SIG-M5 treated with dmso at 0.1 percent for 504 hours (cell line): ENCODE measurements around the gene FMN2.

Experiments
- DNase-seq: peaks from one replicate; lab custom pipeline; 2025; ENCODE audit not compliant: unreplicated experiment; lab: John Stamatoyannopoulos, UW

FMN2 gene

DNA sequence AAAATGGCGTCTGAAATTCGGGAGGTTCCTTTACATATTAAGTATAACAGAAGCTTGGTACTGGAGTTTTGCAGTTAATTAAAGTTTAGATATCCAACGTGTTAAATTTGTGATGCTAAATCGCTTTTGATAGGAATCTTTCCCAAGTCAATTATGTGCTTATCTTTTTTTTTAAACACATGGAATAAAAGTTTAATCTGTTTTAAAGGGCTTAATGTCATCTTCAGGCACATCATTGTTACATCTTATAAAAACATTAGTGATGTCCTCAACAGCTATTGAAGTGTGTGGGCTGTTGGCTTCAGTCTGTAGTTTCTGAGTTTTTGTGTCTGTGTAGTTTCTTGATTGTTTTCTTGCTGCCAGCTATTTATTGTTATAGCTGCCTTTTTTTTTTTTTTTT lies 5.3 kb downstream of the FMN2 start:
- DNase-seq, result no peak

DNA sequence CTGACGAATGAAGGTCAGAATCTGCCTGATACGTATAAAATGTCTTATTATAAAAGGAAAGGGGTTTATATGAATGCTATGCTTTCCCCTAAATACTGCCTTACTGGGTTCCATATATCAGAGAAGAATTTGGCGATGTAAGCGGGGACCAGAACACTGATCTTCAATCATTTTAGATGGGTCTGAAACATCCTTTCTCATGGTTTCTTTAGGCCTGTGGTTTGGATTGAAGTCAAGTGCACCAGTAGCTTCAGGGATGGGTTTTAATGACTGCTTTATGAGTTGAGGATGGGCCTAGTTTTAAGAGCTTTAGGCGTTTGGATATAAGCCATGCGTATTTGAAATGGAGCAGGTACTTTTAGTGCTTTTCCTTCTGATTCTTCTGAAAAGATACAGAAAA lies 6.9 kb downstream of the FMN2 start:
- no peak for DNase-seq

DNA sequence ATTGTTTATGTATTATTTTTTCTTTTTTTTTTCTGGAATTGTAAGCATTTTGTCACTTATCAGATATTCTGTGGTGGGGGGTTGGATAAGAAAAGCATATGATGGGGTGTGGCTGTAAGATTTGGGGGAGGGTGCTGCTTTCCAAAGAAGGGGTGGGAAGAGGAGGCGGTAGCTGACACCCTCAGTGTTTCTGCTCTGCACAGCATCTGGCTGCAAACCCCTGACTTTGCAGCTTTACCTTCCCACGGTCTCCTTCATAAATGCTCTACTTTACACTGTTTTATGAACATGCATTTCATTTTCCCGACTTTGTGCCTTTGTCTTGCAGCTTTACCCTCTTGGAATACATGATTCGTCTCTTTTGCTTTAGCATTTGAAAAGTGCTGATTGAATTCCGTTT lies 7.6 kb downstream of the FMN2 start:
- DNase-seq, result no peak

DNA sequence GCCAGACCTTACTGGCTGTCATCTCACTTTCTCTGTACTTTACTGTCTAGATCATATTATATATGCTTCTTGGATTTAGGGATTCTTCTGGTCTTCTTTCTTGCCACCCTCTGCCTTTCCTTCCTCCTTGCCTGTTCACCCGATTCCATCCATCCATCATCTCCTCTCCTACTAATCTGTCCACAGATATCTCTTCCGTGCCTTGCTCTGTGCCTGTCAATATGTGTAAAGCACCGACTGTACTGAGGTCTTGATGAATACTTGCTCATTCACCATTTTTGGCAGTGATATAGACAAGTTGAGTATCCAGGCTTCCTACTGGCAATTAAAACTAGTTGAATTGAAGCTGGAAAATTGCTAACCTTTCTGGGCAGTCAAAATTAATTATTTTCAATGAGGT lies 8.1 kb downstream of the FMN2 start:
- DNase-seq, result no peak

DNA sequence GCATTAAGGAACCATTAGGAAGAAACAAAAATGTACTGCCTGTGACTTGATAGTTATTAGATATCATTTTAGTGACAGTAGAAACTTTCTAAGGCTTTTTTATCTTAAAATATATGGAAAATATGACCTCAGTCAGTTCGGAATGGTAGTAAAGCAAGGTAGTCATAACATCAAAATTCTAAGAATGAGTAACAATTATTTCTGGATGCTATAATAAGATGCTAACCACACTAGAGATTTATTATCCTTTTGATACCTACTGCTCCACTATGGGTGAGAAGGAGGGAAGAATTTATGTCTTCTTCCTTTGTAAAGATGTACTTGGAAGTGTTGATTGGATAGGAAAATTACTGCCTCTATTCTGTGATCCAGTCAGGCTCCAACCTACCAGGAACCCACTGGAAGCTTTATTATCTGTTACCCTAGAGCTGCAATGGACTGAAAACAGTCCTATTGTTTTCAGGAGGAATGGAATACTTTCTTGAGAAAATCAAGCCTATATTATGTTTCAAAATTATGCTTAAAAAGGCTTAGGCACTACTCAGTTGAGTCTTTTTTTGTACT lies 8.8 kb downstream of the FMN2 start:
- DNase-seq, result no peak

DNA sequence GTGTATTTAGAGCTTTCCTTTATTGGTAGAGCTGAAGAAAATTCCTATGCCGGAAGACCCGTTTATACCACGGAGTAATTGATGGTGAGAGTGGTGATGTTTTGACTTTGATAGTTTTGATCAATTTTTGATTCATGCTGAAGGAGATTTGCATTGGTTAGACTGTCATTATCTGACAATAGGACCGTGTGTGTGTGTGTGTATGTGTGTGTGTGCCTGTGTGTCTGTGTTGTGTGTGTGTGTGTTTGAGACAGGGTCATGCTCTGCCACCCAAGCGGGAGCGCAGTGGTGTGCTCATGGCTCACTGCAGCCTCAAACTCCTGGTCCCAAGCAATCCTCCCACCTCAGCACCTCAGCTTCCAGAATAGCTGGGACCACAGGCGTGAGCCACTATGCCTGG lies 9.6 kb downstream of the FMN2 start:
- no peak for DNase-seq

DNA sequence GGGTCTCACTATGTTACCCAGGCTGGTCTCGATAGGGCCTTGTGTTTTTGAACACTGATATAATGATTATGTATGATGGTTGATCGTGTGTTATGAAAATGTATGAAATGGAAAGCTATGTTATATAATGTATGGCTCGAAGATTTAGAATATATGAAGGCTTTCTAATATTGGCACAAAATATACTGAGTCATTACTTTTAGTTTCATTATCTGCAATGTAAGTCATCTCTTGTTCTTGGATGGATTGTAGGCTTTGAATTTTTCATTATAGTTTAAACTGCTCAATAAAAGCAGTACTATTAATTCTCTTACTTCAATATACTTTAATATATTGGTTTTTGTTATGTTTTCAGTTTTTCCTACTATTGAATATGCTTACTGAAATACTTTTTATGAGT lies 10.1 kb downstream of the FMN2 start:
- DNase-seq, result no peak

DNA sequence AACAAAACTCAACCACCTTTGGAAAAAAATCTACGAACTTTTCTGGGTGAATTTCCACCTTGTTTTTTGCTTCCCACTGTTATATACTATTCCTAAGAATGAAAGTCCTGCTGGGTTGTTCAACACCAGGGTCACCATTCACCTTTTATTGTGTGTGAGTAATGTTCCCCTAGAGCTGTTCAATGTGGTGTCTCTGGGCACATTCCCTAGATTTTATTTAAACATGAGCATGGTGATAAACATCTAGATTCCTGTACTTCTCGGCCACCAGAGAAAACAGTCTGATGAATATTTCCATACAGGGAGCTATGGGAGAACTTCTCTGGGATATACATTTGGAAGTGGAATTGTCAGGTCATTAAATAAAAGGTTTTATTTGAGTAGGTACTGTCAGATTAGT lies 13.0 kb downstream of the FMN2 start:
- DNase-seq, result no peak

DNA sequence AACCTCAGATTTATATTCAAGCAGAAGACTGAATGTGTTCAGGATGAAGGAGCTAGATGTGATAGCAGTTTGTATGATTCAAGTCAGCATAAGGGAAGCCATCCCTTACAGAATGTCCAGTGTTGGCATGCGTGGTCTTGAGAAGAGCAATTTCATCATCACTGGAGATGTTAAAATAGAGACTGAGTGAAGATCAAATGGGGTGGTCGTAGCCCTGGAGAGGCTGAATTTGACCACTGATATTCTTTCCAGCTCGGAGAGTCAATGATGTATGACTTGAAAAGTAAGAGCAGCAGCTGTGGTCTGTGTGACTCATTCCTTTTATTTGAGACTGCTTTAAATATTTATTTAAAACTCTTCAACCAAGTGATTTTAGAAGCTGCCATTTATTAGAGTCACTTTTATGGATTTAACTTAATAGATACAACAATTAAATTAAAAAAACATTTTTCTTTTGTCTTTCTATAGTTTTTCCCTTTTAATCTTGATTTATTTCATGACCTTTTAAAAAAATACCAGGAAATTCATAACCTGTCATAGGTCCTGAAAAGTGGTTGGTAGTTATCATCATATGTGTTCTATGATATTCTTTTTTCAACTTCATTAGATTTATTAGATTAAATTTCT lies 15.5 kb downstream of the FMN2 start:
- DNase-seq, result no peak

DNA sequence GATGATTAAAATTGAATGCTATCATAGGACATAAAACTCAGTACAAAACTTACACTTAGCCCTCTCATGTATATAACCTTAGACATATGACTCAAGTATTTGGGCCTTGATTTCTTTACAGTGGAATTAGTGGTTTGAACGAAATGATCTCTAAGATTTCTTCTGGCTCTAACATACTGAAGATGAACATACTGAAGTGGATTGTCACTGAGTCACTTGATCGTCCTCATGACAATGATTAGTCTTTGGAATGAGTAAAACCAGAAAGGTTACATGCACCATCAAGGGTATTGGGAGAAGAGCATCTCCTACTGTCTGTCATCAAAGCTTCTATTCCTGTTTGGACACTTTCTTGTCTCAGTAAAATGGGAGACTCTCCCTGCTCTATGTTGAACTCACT lies 17.4 kb downstream of the FMN2 start:
- no peak for DNase-seq

DNA sequence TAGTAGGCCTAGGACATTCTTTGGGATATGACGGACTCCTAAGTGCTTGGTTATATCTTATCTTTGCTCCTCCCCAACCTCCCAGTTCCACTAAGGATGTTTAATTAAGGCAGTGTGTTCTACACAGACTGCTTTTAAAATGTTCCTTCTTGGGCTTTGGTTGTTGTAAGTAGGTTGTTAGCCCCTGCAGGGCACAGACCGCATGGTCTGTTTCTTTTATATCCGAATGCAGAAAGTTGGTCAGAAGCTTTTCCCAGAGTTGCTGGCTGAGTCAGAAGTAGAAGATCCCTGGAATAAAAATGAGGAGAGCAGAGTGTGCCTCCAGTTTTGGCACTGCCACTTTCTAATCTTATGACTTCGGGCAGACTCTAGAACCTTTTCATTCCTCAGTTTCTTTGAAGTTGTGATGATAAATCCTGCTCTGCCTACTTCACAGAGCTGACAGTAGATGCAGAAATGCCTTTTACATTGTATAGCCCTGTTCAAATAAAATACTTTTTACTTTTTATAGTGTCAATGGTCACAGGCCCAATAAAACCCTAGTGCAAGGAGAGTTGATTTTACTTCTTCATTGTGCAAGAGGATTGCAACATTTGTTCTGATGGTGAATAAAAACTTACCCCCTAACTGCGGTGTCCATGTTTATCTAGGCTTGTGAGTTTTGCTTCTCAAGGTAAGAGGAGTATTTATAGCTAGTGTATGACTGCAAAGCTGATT lies 18.4 kb downstream of the FMN2 start:
- no peak for DNase-seq

DNA sequence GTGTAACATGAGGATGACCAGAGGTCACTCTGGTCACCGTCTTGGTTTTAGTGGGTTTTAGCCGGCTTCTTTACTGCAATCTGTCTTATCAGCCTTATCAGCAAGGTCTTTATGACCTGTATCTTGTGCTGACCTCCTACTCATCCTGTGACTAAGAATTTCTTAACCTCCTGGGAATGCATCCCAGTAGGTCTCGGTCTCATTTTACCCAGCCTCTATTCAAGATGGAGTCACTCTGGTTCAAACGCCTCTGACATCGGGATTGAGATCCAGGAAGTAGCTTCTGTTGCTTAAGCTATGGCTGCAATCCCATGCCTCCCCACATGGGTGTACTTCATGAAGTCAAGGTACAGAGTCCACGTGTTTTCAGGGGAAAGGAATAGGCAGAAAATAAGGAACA lies 19.9 kb downstream of the FMN2 start:
- DNase-seq, result no peak

DNA sequence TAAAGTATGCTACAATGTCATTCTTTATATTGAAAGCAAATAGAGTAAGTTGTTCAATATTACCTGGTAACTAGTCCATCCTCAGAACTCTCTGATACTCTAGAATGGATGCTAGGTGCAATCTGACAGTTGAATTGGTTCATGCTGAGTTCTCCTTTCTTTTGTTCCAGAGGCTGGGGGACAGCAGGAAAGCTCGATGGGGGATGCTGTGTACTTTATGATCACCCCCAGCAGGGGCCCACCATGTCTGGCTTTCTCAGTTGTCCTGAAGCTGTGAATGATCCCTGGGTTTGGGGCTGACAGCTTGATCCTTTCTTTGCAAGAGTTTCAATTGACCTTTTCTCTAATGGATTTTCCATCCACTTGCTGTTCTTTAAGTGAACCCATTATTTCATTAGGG lies 22.5 kb downstream of the FMN2 start:
- no peak for DNase-seq

DNA sequence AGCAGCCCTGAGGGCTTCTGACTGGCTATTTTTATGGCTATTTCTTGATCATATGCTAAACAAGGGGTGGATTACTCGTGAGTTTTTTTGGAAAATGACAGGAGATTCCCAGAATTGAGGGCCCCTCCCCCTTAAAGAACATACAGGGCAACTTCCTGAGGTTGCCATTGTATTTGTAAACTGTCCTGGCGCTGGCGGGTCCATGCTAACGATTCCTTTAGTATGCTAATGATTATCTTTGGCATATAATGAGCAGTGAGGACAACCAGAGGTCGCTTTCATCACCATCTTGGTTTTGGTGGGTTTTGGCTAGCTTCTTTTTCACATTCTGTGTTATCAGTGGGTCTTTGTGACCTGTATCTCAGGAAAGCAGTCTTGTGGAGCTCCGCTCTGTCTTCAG lies 24.1 kb downstream of the FMN2 start:
- DNase-seq, result no peak

DNA sequence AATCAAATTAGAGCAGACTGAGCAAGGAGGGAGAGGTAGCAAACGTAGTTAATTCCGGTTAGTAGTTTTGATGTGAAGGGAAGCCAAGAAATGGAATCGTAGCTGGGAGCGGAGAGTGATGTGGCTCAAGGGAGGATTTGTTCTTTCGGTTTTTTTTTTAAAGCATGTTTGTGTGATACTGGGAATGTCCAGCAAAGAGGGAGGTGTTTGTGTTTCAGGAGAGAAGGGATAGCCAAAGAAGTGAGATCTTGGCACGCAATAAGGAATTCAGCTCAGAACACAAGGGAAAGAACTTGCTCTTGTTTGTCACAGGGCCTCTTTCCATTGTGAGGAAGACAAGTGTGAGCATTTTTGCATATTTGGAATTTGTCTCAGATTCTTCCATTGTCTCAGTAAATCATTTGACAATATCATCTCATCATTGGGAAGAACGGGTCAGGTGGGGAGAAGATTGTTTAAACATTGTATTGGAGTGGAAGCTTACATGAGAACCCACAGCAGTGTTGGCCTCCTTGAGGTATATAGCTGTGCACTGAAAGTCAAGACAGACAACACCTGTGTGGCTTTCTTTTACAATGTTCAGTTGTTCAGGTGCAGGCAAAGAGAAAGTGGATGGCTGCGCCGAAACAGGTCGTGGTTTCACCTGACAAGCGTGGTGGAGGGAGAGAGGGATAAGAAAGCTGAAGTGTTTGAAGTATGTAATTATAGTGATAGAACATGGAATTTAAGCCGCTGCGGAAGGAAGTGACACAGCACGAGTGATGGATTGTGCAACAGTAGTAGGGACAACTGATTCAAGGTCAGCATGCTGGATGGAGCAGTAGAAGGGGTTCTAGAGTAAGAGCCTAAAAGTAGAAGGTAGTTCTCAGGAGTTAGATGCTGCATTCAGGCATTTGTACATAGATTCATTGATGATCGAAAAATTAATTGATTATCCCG lies 25.4 kb downstream of the FMN2 start:
- DNase-seq, result no peak

DNA sequence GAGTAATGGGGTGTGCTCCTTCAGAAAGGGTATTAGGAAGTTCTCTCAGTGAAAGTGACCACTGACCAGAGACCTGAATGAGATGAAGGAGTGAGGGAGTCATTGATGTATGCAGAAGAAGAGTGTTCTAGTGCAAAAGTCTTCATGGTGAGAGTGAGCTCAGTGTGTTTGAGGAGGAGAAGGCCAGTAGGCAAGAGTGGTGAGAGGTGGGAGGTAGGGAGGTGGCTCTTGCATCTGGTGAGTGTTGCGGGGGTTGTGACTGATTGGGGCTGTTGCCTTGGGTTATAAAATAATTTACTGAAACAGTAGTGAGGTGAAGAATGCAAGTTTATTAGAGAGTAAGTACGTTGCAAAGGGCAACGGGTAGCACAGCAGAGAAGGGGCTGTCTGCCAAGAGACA lies 26.2 kb downstream of the FMN2 start:
- DNase-seq, result no peak

DNA sequence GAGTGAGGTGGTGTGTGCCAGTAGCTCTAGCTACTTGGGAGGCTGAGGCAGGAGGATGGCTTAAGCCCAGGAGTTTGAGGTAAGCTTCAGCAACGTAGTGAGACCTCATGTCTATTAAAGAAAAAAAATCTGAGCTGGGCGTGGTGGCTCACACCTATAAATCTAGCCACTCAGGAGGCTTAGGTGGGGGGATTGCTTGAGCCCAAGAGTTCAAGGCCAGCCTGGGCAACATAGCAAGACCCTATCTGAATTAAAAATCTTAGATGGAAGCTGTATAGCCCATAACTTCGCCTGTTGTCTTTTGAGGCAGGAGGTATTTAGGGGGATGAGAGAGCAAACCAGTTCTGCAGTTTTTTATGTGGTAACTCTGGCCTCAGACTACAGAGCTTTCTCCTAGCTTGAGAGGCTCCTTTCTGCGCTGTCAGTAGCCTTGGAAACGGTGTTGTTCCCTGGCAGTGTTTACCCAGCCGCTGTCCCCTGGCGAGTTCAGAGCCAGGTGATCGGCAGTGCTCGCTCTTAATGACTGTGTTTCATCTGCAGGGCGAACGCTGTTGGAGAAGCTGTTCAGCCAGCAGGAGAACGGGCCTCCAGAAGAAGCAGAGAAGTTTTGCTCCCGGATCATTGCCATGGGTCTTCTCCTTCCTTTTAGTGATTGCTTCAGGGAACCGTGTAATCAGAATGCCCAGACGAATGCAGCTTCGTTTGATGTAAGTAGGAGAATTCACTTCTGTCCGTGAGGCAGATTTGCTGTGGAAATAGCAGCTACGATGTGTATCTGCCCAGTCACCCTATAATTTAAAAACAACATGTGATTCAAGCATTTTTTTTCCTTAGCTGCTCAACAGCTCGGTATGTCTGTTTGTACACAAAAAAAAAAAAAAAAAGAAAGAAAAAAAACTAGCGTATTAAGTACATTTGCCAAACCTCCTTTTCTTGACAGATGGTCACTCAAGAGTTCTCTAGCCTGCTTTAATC lies 31.2 kb downstream of the FMN2 start:
- peak; percentile 12 for DNase-seq

DNA sequence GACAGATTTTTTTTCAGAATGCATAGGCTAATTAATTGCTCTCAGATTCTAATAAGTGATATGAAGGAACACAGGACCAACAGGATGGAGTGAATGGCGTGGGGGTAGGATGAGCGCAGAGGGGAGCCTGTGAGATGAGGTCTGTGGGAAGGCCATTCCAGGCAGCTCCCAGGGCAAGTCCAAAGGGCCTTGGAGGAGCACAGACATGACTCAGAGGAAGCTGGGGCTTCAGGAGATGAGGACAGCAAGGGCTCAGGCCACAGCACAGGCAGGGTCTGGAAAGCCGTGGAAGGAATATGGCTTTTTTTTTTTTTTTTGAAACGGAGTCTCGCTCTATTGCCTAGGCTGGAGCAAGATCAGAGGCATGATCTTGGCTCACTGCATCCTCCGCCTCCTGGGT lies 35.1 kb downstream of the FMN2 start:
- DNase-seq, result no peak

DNA sequence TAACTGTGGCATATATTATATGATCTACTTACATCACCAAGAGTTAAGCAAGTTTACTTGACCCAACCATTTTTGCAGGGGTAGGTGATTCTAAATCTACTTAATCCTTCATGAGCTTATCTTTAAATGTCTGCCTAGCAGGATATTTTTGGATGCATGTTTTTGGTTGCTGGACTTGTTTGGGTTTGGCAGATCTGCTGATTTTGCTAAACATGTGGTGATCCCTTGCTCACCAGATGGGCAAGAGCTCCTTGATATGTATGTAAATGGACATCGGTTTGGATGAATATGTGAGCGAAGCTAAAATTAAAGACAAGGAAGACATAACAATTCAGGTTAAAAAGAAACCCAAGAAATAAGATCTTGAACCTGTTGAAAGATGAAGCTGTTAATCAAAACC lies 36.7 kb downstream of the FMN2 start:
- DNase-seq, result no peak

DNA sequence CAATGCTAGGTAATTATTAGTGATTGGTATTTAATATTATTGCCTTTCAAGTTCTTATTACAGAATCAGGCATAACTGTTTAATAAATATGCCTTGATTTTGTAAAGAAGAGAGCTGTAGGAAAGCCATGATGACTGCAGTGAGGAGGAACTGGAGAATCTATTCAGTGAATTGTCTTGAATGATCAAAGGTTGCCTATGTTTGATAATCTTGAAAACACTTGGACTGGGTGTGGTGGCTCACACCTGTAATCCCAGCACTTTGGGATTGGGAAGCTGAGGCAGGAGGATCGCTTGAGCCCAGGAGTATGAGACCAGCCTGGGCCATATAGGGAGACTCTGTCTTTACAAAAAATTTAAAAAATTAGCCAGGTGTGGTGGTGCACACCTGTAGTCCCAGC lies 42.4 kb downstream of the FMN2 start:
- no peak for DNase-seq

DNA sequence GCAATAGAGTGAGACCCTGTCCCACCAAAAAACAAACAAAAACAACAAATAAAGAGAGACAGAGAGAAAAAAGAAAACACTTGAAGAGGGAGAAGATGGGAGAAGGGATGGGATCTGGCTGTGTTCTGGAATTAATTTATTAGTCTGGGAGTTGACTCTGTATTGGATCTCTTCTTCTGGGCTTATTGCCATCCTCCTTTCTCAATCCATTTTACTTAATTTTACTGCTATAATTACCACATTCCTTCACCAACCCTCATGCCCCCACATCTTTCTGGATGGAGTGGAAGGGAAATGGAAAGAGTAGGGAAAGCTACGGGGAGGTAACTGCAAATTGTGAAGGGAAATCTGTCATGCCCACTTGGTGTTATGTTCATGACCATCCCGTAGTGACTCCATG lies 42.9 kb downstream of the FMN2 start:
- DNase-seq, result no peak
